Cardiac septum (tissue), 1 donor: Measurements from ENCODE around the gene SYNE4. TPM values are rescaled to one million over a fixed set of nuclear protein-coding genes. Genes with fewer than 3 reads are reported as not detected.
"Not testable (repeated sequence)": the region's sequence is repeated elsewhere in the genome, so short reads cannot be mapped to it uniquely, and the experiment has no call there.

Experiments used
- DNase-seq: peaks from one replicate; pipeline ENCODE4 v3.0.0-alpha.2; 2020; ENCODE audit warnings: low spot score
- intact Hi-C: fragments of 100-400 bp; cut with DNase I; formaldehyde crosslinking; loops from one replicate; pipeline ENCODE4 v1.14.0; 2022
- total RNA-seq: library from RNA; stranded (reverse); fragmentation: NEBNext Ultra II Directional; extraction: Animal tissue kit (Norgen Biotek cat#: 25700); gene quantifications from one replicate; pipeline ENCODE4 v1.2.1, GENCODE V29; 2021
- donor health status: DM: no; HTN: no; CAD: no.

Gene SYNE4
- total RNA-seq, 1 donor from 2014 or later = 0.13 TPM

GRCh38 chr19:35960432-35960972 is 48.1 kb downstream of the SYNE4 start:
- intact Hi-C loops = no loop called here
- DNase-seq = no peak

- no peak for DNase-seq
- intact Hi-C loops = no loop called here
Observed at GRCh38 chr19:35959968-35960320, 48.7 kb downstream of the SYNE4 start.

GRCh38 chr19:35959040-35959967 is 49.3 kb downstream of the SYNE4 start:
- intact Hi-C loops = no loop called here
- DNase-seq = peak; percentile 92

- intact Hi-C loops = no loop called here
Observed at GRCh38 chr19:35958660-35959039, 50.0 kb downstream of the SYNE4 start.

GRCh38 chr19:35957411-35957810 is 51.2 kb downstream of the SYNE4 start:
- intact Hi-C loops, DNase-seq: not testable (repeated sequence)

More at GRCh38 chr19:35958660-35959039, 50.0 kb downstream of the SYNE4 start:
- DNase-seq = no peak

GRCh38 chr19:35955881-35956634 is 52.6 kb downstream of the SYNE4 start:
- no peak for DNase-seq
- intact Hi-C loops = no loop called here

Other genes with a start within 250 kb of the SYNE4 start
- gene ARHGAP33, start 233.2 kb downstream of the SYNE4 start, total RNA-seq = 8.8 TPM
- gene PRODH2, start 196.0 kb downstream of the SYNE4 start, total RNA-seq = not detected
- gene NPHS1, start 156.3 kb downstream of the SYNE4 start, total RNA-seq = not detected
- gene KIRREL2, start 151.9 kb downstream of the SYNE4 start, total RNA-seq = not detected
- gene APLP1, start 140.2 kb downstream of the SYNE4 start, total RNA-seq = 39.9 TPM
- gene NFKBID, start 108.3 kb downstream of the SYNE4 start, total RNA-seq = 3.1 TPM
- 5.4 TPM for gene HCST, start 106.3 kb downstream of the SYNE4 start, total RNA-seq
- 16.9 TPM for gene TYROBP, start 100.5 kb downstream of the SYNE4 start, total RNA-seq
- 8.8 TPM for gene LRFN3, start 72.4 kb downstream of the SYNE4 start, total RNA-seq
- gene SDHAF1, start 13.6 kb downstream of the SYNE4 start, total RNA-seq = 11.0 TPM
- 10.9 TPM for gene ALKBH6, start 5.4 kb upstream of the SYNE4 start, total RNA-seq
- gene CLIP3, start 24.1 kb upstream of the SYNE4 start, total RNA-seq = 7.1 TPM
- 3.9 TPM for gene THAP8, start 45.5 kb upstream of the SYNE4 start, total RNA-seq
- gene WDR62, start 46.1 kb upstream of the SYNE4 start, total RNA-seq = 6.1 TPM
- gene OVOL3, start 102.3 kb upstream of the SYNE4 start, total RNA-seq = not detected
- 98.7 TPM for gene POLR2I, start 106.1 kb upstream of the SYNE4 start, total RNA-seq
- gene TBCB, start 106.7 kb upstream of the SYNE4 start, total RNA-seq = 142 TPM
- 892 TPM for gene CAPNS1, start 131.3 kb upstream of the SYNE4 start, total RNA-seq
- 1,917 TPM for gene COX7A1, start 143.6 kb upstream of the SYNE4 start, total RNA-seq
- gene ZNF565, start 205.9 kb upstream of the SYNE4 start, total RNA-seq = 4.0 TPM
- gene ZNF146, start 206.3 kb upstream of the SYNE4 start, total RNA-seq = 38.6 TPM